SK-N-SH (cell line): ENCODE measurements around the gene AHDC1. TPM values are rescaled to one million over a fixed set of nuclear protein-coding genes. Genes with fewer than 3 reads are reported as not detected.

Experiments
- CTCF ChIA-PET: fragments of 300-600, 350-600 bp; formaldehyde crosslinking; extraction: SDS; loops from one replicate; lab custom pipeline; 2021; lab: Yijun Ruan, JAX
- POLR2A ChIA-PET: fragments of 350-600 bp; sonication (Branson Sonifier 250); formaldehyde crosslinking; extraction: SDS; loops from one replicate; lab custom pipeline; 2020; ENCODE audit warnings: antibody characterized with exemption, inconsistent platforms; lab: Yijun Ruan, JAX
- DNase-seq: peaks from one replicate; pipeline ENCODE4 v3.0.0; 2012
- H2AFZ ChIP-seq: fragments of 200-600 bp; sonication (generic); 2 replicates; pipeline ENCODE4 v1.8.1; 2016; ENCODE audit warnings: antibody characterized with exemption, mild to moderate bottlenecking, low read depth
- H3F3A ChIP-seq: fragments of 200-600 bp; sonication (generic); replicated peaks from 2 replicates; pipeline ENCODE3; 2016; ENCODE audit warnings: antibody characterized with exemption, mild to moderate bottlenecking; ENCODE audit not compliant: insufficient read depth
- H3K27ac ChIP-seq, 2 experiments: fragments of 200-500 bp in 1 of 2; fragments of 200-600 bp in 1 of 2; sonication (Bioruptor generic) in 1 of 2; sonication (generic), shearing (Covaris generic) in 1 of 2; 2 replicates each; pipeline versions ENCODE4 v1.5.1 to v1.6.1; 2014 to 2016; ENCODE audit warnings: low read depth in 2 of 2, inconsistent platforms in 1 of 2, low read length in 1 of 2, mild to moderate bottlenecking in 1 of 2, mixed read lengths in 1 of 2
- H3K27me3 ChIP-seq: fragments of 200-600 bp; sonication (generic), shearing (Covaris generic); 2 replicates; pipeline ENCODE4 v1.6.1; 2016; ENCODE audit warnings: mixed run types; ENCODE audit not compliant: insufficient read depth
- H3K36me3 ChIP-seq, 2 experiments: fragments of 200-500 bp in 1 of 2; fragments of 200-600 bp in 1 of 2; sonication (Bioruptor generic) in 1 of 2; sonication (generic) in 1 of 2; replicated peaks in 1 of 2; 2 replicates each; pipeline versions ENCODE3 to v1.5.1; 2014 to 2016; ENCODE audit warnings: low read length in 1 of 2, mild to moderate bottlenecking in 1 of 2; ENCODE audit not compliant: insufficient read depth in 2 of 2, control insufficient read depth in 1 of 2
- H3K4me1 ChIP-seq, 2 experiments: fragments of 200-500 bp in 1 of 2; fragments of 200-600 bp in 1 of 2; sonication (Bioruptor generic) in 1 of 2; sonication (generic), shearing (Covaris generic) in 1 of 2; 2 replicates each; pipeline versions ENCODE4 v1.5.1 to v1.6.1; 2014 to 2016; ENCODE audit warnings: low read depth in 1 of 2, low read length in 1 of 2, mixed run types in 1 of 2; ENCODE audit not compliant: insufficient read depth in 2 of 2, control insufficient read depth in 1 of 2
- H3K4me2 ChIP-seq: fragments of 200-600 bp; sonication (generic), shearing (Covaris generic); 2 replicates; pipeline ENCODE4 v1.6.1; 2017; ENCODE audit warnings: mixed run types
- H3K4me3 ChIP-seq, 2 experiments: fragments of 200-500 bp in 1 of 2; fragments of 200-600 bp in 1 of 2; sonication (Bioruptor generic) in 1 of 2; sonication (generic), shearing (Covaris generic) in 1 of 2; 2 replicates each; pipeline versions ENCODE4 v1.5.1 to v1.8.1; 2014 to 2016; ENCODE audit warnings: low read depth in 2 of 2, inconsistent platforms in 1 of 2, low read length in 1 of 2, mild to moderate bottlenecking in 1 of 2, mixed read lengths in 1 of 2, moderate library complexity in 1 of 2
- H3K79me2 ChIP-seq: fragments of 200-600 bp; sonication (generic); 2 replicates; pipeline ENCODE4 v1.8.1; 2017; ENCODE audit warnings: mild to moderate bottlenecking; ENCODE audit not compliant: insufficient read depth
- H3K9ac ChIP-seq: fragments of 200-600 bp; sonication (generic); 2 replicates; pipeline ENCODE4 v1.6.1; 2017; ENCODE audit warnings: mixed run types
- H3K9me2 ChIP-seq: fragments of 200-600 bp; sonication (generic); 2 replicates; pipeline ENCODE4 v1.6.1; 2017; ENCODE audit warnings: mixed run types
- H3K9me3 ChIP-seq: fragments of 200-600 bp; sonication (generic); 2 replicates; pipeline ENCODE4 v1.6.1; 2017; ENCODE audit warnings: mixed run types, mild to moderate bottlenecking, moderate library complexity
- H4K20me1 ChIP-seq: fragments of 200-600 bp; sonication (generic); 2 replicates; pipeline ENCODE4 v1.6.1; 2017; ENCODE audit warnings: mild to moderate bottlenecking, mixed run types; ENCODE audit not compliant: insufficient read depth
- CHD2 ChIP-seq: fragments of 150-350 bp; IDR thresholded peaks from 2 replicates; pipeline ENCODE4 v1.6.1; 2018; ENCODE audit warnings: low read length; ENCODE audit not compliant: partially characterized antibody
- CTCF ChIP-seq: fragments of 200-600 bp; sonication (generic); IDR thresholded peaks from 2 replicates; pipeline ENCODE4 v1.6.1; 2017; ENCODE audit warnings: antibody characterized with exemption, mild to moderate bottlenecking, moderate library complexity
- EP300 ChIP-seq, 2 experiments: IDR thresholded peaks; 2 replicates each; pipeline versions ENCODE4 v1.4.0 to v1.6.1; 2012; ENCODE audit warnings: borderline replicate concordance in 1 of 2, low read depth in 1 of 2, low read length in 1 of 2
- GATA2 ChIP-seq: sonication (generic); formaldehyde crosslinking; IDR thresholded peaks from 2 replicates; pipeline ENCODE4 v1.5.0; 2020; ENCODE audit warnings: mild to moderate bottlenecking, missing genetic modification reagents
- JUND ChIP-seq: IDR thresholded peaks from 2 replicates; pipeline ENCODE4 v1.4.0; 2012
- NFIC ChIP-seq: IDR thresholded peaks from 2 replicates; pipeline ENCODE4 v1.4.0; 2012; ENCODE audit warnings: borderline replicate concordance
- POLR2AphosphoS5 ChIP-seq: IDR thresholded peaks from 2 replicates; pipeline ENCODE4 v1.6.1; 2012; ENCODE audit warnings: low read depth, low read length
- RAD21 ChIP-seq: IDR thresholded peaks from 2 replicates; pipeline ENCODE4 v1.6.1; 2012; ENCODE audit warnings: mild to moderate bottlenecking, low read length
- SIN3A ChIP-seq: IDR thresholded peaks from 2 replicates; pipeline ENCODE4 v1.6.1; 2012; ENCODE audit warnings: low read depth, mild to moderate bottlenecking, low read length, moderate library complexity, borderline replicate concordance
- TCF12 ChIP-seq: IDR thresholded peaks from 2 replicates; pipeline ENCODE4 v1.4.0; 2012
- USF2 ChIP-seq: fragments of 150-350 bp; IDR thresholded peaks from 2 replicates; pipeline ENCODE4 v1.6.1; 2017; ENCODE audit warnings: antibody characterized with exemption, low read length, low read depth, borderline replicate concordance
- YY1 ChIP-seq: IDR thresholded peaks from 2 replicates; pipeline ENCODE4 v1.4.0; 2012; ENCODE audit warnings: low read depth, mild to moderate bottlenecking
- ZBTB33 ChIP-seq: IDR thresholded peaks from 2 replicates; pipeline ENCODE4 v1.4.0; 2012; ENCODE audit warnings: low read depth, borderline replicate concordance
- WGBS: methylation state at CpG from one replicate; pipeline ENCODE4 v1.1.6; 2017; ENCODE audit warnings: low lambda C conversion rate; 5-methylcytosine and 5-hydroxymethylcytosine counted together
- polyA plus RNA-seq, 3 experiments: library from polyadenylated mRNA; depleted of rRNA; stranded (reverse); fragments of >200 nt; gene quantifications; 2 replicates each; pipeline ENCODE4 v1.2.3, GENCODE V29; 2012
- TF ChIP-seq, protein P1 (sequence below): IDR thresholded peaks from 2 replicates; pipeline ENCODE4; 2012
- TF ChIP-seq, protein P2 (sequence below): IDR thresholded peaks from 2 replicates; pipeline ENCODE4 v1.6.1; 2012; ENCODE audit warnings: mild to moderate bottlenecking, low read depth, low read length, moderate library complexity

Gene AHDC1
- polyA plus RNA-seq, 1 of the 3 experiments (the other 2 are of a cell fraction), result 8.5 TPM

DNA sequence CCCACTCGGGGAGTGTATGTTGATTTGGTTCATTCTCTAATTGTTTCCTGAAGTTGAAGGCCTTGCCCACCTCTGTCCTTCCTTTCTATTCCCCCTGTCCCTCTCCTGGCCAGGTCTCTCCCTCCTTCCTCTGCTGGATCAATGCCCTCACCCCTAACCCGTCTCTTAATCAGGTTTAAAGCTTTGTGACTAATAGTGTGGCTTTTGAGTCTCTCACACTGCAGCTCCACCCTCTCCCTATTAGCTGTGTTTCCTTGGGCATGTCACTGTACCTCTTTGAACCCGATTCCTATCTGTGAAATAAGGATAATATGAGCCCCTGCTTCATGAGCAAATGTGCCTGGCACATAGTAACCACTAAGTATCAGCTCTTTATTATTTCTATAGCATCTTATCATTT, 20.5 kb downstream of the AHDC1 start:
- H3K79me2 ChIP-seq, result peaks cover 76% of the 10 kb centered on the region
- no peaks in the 10 kb centered on the region for H3K27me3 ChIP-seq
- ChIA-PET CTCF (interaction anchor here (0.9 to 4.1 kb wide), 8 partner anchors 9 to 217 kb away, joined by 3 to 18 read pairs (median 4); partner anchors contain the start of gene MAP3K6), POLR2A (interaction anchor here (0.7 kb wide), 1 partner anchor 10 kb away, joined by 3 read pairs; no protein-coding TSS in a partner anchor)
- no peak for DNase-seq
- H4K20me1 ChIP-seq, result peaks cover 75% of the 10 kb centered on the region
- peaks cover 2 to 7% of the 10 kb centered on the region in 2 experiments; a peak in 1 of 4 replicates for H3K4me1 ChIP-seq
- H3F3A ChIP-seq, result no peaks in the 10 kb centered on the region
- 60% methylated on average over 3 of the region's 3 CpGs for WGBS
- H3K4me3 ChIP-seq, result no peak overlapping the region
- no peak overlapping the region for H3K27ac ChIP-seq
- no peak overlapping the region for H3K4me2 ChIP-seq
- no peaks in the 10 kb centered on the region for H3K9me2 ChIP-seq
- H3K9me3 ChIP-seq, result no peaks in the 10 kb centered on the region
- peaks cover 0 to 2% of the 10 kb centered on the region in 2 experiments for H3K36me3 ChIP-seq
- TF ChIP-seq POLR2AphosphoS5 (no peak), JUND (no peak), NFIC (no peak), ZBTB33 (no peak), SIN3A (no peak), USF2 (no peak)
- TF ChIP-seq, protein P1, sequence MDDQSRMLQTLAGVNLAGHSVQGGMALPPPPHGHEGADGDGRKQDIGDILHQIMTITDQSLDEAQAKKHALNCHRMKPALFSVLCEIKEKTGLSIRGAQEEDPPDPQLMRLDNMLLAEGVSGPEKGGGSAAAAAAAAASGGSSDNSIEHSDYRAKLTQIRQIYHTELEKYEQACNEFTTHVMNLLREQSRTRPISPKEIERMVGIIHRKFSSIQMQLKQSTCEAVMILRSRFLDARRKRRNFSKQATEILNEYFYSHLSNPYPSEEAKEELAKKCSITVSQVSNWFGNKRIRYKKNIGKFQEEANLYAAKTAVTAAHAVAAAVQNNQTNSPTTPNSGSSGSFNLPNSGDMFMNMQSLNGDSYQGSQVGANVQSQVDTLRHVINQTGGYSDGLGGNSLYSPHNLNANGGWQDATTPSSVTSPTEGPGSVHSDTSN, result no peak
- no peak overlapping the region for H3K9ac ChIP-seq
- H2AFZ ChIP-seq, result no peak overlapping the region

DNA sequence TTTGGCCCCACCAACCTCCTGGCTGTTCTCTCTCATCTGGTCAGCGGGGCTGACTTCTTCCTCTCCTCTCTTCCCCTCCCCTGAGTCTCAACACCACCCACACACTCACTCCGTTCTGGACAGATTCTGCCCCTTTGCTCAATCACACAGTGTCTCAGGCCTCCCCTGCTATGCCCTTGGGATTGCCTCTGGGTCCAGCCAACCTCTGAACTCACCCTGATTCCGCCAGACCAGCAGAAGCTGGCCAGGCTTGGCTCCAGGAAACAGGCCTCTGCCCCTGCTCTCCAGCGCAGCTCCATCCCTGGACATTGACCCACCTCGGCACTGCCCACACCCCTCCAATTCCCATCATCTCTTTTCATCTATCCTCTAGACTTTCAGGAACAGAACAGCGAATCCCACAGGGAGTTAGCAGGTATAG, 22.1 kb downstream of the AHDC1 start:
- no peaks in the 10 kb centered on the region for H3K9me3 ChIP-seq
- DNase-seq, result no peak
- peaks cover 67% of the 10 kb centered on the region for H4K20me1 ChIP-seq
- H3K9ac ChIP-seq, result no peak overlapping the region
- no peak overlapping the region for H3K4me3 ChIP-seq
- POLR2A ChIA-PET, result no interaction called here
- CTCF ChIA-PET, result interaction anchor here (1.5 to 4.1 kb wide), 5 partner anchors 11 to 285 kb away, joined by 3 to 18 read pairs (median 8); no protein-coding TSS in a partner anchor
- no peak overlapping the region for H2AFZ ChIP-seq
- peaks cover 69% of the 10 kb centered on the region for H3K79me2 ChIP-seq
- no peaks in the 10 kb centered on the region for H3F3A ChIP-seq
- no peaks in the 10 kb centered on the region for H3K27me3 ChIP-seq
- H3K9me2 ChIP-seq, result no peaks in the 10 kb centered on the region
- no peaks in the 10 kb centered on the region for H3K36me3 ChIP-seq
- H3K4me1 ChIP-seq, result peaks cover 1 to 11% of the 10 kb centered on the region in 2 experiments; a peak in 2 of 4 replicates
- no peak overlapping the region for H3K27ac ChIP-seq
- no peak overlapping the region for H3K4me2 ChIP-seq
- 95% methylated on average over 6 of the region's 6 CpGs for WGBS
- TF ChIP-seq EP300 (IDR thresholded peaks at IDR 0.05; ENCODE audit: borderline replicate concordance in 1 of 2, low read depth in 1 of 2, low read length in 1 of 2) (no peak), CTCF (no peak), POLR2AphosphoS5 (no peak), YY1 (no peak), RAD21 (no peak), TCF12 (no peak), GATA2 (CRISPR knock-in tag) (no peak), ZBTB33 (no peak), CHD2 (no peak)
- TF ChIP-seq, protein P2, sequence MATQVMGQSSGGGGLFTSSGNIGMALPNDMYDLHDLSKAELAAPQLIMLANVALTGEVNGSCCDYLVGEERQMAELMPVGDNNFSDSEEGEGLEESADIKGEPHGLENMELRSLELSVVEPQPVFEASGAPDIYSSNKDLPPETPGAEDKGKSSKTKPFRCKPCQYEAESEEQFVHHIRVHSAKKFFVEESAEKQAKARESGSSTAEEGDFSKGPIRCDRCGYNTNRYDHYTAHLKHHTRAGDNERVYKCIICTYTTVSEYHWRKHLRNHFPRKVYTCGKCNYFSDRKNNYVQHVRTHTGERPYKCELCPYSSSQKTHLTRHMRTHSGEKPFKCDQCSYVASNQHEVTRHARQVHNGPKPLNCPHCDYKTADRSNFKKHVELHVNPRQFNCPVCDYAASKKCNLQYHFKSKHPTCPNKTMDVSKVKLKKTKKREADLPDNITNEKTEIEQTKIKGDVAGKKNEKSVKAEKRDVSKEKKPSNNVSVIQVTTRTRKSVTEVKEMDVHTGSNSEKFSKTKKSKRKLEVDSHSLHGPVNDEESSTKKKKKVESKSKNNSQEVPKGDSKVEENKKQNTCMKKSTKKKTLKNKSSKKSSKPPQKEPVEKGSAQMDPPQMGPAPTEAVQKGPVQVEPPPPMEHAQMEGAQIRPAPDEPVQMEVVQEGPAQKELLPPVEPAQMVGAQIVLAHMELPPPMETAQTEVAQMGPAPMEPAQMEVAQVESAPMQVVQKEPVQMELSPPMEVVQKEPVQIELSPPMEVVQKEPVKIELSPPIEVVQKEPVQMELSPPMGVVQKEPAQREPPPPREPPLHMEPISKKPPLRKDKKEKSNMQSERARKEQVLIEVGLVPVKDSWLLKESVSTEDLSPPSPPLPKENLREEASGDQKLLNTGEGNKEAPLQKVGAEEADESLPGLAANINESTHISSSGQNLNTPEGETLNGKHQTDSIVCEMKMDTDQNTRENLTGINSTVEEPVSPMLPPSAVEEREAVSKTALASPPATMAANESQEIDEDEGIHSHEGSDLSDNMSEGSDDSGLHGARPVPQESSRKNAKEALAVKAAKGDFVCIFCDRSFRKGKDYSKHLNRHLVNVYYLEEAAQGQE, result no peak
